ENCODE results near the gene THSD4.

The THSD4 gene

DNA sequence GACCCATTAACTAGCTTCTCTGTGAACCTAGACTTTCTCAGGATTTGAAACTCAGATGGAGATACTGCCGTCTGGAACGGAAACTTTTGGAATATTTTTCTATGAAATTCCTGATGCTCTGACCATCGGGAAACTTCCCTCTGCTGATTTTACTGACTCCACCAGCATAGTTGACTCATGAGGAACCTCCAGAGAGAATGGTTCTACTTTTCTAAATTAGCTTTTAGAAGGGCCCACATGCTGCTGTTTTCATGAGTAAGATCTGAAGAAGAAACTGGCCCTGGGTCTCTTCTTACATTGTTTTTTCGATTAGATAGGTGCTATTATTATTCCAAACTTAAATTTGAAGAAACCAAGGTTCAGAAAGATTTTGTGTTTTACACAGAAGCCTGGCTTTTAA, 368.8 kb downstream of the THSD4 start:
- no peak for DNase-seq (ENCODE audit: low read depth in 4 of 4, low spot score in 1 of 4)

DNA sequence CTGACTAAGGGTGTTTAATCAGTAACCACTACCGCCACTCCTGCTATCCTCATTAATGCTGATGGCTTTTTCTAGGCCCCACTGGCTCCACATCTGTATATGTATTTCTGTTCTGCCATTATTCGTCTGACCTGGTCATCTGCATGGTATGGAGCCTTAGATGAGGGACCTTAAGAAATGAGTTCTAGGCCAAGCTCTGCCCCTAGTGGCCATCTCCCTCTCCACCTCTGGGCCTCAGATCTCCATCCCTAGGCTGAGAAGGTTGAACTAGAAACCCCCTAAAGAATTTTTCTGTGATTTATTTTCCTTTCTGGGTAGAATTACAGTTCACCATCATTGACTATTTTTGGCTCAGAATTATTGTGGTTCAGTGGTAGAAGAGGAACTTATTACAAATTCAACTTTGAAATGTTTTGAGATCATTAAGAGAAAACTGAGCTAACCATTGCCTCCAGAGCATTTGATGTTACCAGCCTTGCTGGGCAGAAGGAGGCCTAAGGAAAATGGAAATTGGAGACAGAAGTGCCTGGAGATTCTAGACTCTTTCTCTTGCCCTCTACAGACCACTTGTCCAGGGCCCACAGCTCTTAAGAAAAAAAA, 369.9 kb downstream of the THSD4 start:
- no peak for DNase-seq (ENCODE audit: low read depth in 4 of 4, low spot score in 1 of 4)

DNA sequence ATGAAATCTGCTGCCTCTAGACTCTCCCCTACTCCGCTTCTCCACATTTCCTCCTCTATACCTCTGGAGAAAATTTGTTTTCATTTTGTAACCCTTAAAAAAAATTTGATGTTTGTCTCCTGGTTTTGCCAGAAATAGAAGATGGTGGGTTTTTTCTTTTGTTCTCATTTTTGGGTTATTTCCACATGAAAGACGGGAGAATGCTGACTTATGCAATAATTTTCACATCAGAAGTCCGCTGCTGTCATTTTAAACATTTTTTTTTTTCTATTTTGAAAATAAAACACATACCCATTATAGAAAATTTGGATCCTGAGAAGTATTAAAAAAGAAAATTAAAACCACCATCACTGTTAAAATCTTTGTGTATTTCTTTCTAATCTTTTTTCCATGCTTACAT, 374.3 kb downstream of the THSD4 start:
- DNase-seq (ENCODE audit: low read depth in 4 of 4, low spot score in 1 of 4) = no peak

DNA sequence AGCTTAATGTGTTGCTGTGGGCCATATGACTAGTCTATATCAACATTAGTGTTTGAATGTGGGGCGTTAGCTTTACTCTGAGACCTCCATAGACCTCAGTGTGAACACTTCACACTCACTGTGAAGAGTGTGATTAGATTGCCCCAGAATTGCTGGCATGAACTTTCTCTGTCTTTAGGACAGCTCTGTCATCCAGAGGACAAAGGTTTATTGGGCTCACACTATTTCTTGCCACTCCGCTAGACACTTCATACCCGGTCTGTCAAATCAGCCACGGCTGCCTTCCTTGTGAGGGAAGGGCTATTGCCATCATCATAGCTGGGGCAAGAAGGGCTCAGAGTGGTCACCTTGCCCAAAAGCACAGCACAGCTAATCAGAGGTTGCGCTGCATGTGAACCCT, 378.3 kb downstream of the THSD4 start:
- DNase-seq (ENCODE audit: low read depth in 4 of 4, low spot score in 1 of 4) = no peak

DNA sequence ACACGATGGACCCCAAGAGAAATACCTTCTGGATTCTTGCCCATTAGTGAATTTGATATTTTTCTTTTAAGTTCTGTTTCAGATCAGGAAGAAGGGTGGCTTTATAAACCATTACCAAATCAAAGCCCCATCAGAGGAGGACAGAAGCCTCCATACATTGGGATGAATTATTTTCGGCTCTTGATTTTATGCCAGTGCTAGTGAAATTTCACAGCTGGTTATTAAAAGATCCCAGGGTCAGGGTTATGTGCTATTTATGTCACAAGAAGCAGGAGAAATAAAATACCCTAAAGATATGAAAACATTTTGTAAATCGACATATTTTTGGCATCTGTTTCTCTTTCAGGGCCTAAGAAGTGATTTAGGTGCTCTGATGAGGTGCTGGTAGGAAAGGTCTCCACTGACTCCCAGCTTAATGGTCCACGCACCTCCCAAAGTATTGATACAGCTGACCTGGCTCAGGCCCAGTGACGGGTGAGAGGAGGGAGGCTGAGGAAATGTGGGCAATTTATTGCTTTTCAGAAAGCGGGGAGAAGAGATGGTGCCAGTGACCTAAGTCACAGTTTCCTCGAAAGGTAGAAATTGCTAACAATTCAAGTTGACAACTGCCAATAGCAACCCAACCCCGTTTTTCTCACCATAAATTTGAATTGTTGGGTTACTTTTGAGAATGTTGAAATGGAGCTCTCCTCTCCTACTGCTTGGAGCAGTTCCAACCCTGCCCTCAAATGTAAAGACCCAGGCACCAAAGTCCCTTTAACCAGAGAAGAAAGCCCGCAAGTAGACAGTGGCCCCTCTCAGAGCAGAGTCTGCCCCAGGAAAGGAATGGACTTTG, 379.5 kb downstream of the THSD4 start:
- DNase-seq (ENCODE audit: low read depth in 4 of 4, low spot score in 1 of 4) = no peak

DNA sequence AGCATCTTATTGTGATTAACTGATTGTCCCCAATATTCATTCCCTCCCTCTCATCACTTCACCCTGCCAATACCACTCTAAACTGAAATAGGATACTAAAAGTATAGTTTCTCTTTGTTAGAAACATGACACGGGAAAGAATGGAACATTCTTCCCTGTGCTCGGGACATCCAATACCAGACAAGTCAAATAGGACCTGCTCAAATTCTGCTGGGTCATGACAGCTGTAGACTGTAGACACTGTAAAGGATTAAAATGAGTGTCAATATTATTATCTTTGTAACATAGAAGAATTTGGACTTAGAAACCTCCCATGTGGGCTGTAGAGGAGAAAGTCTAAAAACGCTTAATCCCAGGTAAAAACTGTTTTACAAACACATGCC, 380.1 kb downstream of the THSD4 start:
- DNase-seq (ENCODE audit: low read depth in 4 of 4, low spot score in 1 of 4) = no peak

DNA sequence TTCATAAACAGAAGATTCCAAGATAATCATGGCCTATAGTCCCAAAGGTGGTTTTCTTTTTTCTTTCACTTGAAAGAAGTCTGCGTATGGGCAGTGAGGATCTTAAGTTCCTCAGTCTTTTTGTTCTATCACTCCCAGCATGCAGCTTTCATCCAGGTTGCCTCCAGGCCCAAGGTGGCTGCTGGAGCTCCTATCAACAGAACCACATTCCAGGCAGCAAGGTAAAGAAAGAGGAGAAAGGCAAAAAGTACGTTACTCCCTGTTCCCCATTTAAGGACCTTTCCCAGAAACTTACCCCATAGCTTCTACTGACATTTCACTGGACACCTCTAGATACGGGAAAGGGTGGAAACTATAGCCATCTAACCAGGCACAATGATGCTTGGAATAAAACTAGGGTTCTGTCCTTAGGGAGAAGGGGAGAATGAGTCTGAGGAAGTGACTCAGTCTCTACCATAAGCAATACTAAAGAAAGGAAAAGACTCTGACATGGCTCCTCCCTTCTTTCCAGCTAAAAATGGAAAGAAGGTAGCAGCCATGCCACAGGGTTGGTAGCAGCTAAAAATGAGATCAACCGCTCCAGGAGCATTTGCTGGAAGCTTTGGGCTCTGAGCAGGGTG, 381.2 kb downstream of the THSD4 start:
- no peak for DNase-seq (ENCODE audit: low read depth in 4 of 4, low spot score in 1 of 4)

DNA sequence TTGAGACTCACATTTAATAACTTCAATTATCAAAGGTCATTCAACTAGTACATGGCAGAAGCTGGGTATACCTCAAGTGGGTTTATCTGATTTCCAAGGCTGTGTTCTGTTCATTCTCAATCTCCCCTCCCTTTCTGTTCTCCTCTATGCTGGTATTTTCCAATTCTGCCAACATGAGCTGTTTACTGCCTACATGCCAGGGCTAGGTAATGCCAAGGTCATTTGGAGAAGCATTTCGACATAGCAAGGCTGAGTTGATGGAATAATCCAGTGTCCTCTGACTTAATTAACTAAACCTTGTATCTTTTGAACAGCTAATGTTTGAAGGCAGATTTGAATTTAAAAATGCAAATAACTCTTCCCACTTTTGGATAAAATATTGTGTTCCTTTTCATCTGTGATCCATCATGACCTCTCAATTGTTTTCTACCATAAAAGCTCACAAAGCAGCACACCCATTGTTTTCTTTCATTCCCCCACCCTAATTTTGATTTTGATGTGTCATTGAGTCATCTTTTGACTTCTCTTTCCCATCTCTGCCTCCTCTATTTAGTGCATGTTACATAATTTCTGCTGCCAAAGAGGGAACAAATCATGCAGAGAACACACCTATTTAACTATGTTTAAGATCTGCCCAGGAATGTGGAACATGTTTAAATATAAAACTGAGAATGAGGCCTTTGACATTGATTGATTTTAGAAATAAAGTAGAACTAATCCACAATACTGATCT, 386.2 kb downstream of the THSD4 start:
- DNase-seq (ENCODE audit: low read depth in 4 of 4, low spot score in 1 of 4) = no peak

DNA sequence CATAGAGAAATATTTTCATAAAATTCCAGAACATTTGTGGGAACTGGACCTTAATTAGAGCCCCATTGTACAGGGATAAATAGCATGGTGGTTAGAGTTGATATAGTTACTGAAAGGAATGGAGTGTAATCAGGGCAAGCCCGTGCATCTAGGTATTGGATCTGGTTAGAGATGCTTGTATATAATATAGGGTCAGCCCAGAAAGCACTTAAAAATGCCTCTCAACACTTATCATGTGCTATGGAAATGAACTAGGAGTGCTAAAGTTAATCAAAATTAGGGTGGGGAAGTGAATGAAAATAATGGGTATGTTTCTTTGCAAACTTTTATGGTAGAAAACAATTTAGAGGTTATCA, 386.8 kb downstream of the THSD4 start:
- DNase-seq (ENCODE audit: low read depth in 4 of 4, low spot score in 1 of 4) = no peak

DNA sequence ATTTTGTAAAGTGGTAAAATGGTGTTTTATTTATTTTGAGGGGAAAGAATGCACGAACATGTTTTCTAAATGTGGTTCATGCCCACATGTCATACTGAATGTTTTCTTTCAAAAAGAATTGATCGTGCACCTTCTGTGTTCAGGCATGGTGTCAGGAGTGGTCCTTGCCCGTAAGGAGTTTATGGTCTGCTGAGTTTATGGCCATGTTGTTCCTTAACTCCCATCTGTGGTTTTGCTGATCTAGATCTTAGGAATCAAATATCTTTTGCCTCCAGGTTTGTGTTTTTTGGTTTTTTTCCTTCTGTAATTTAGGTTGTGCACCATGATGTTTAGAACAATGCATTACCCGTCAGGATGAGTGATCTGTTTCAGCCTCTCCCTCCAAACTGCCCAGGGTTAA, 390.7 kb downstream of the THSD4 start:
- DNase-seq (ENCODE audit: low read depth in 4 of 4, low spot score in 1 of 4) = no peak

DNA sequence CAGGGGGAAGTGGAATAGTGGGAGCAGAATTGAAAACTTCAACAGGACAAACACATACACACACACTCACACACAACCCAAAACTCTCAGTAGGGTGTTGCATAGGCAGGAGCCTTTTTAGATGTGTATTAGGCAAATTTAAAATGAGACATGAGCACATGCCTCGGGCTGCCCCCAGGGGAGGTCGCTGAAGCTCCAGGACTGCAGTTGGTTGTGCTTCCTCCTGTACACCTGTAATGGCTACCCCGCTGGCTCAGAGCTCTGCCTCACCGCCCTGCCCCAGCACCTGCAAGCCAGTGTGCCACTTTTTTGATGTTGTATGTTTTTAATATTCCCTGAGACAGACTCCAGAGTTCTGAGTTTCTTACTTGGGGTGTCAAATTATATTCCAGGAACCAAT, 391.7 kb downstream of the THSD4 start:
- no peak for DNase-seq (ENCODE audit: low read depth in 4 of 4, low spot score in 1 of 4)

DNA sequence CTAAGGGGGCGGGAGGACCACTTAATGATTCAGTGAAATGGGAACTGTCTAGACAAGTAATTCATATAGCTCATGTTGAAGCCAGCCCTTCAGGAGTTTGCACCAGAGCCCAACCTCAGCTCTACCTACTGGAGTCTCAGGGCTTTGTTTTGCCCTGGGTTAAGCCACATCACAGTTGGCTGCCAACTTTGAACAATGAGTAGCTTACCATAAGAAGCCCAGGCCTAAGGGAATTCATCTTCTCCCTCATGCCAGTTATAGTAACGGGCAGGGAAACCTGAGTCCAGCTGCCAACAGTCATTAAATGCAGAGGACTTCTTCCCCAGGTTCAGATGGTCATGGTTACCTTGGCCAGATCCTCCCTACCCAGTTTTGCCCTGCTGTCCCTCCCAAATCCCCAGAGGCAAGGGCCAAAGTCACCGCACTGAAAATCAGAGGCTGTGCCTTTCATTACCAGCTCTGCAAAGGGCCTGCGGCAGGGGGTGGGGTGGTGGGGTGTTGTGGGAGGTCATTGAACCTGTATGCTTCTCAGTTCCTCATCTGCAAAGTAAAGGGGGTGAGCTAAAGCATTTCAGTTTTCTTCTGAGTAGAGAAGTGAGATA, 392.9 kb downstream of the THSD4 start:
- DNase-seq (ENCODE audit: low read depth in 4 of 4, low spot score in 1 of 4) = no peak

DNA sequence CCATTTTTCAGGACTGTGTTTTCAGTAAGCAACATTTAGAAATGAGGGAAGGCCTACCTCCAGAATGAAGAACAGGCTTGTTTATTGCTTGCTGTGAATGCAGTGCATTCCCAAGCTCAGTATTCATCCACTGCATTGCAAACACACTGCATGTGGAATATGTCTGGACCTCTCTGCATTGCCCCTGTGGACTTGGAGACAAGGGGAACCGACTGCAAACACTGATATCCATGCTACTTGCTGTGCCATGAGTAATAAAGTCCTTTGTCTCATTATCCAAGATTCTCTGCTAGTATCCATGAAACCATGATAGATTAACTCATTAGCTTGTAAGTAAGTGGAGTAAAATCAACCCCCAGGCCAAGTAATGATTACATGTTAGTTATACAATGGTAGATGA, 393.9 kb downstream of the THSD4 start:
- DNase-seq (ENCODE audit: low read depth in 4 of 4, low spot score in 1 of 4) = no peak

DNA sequence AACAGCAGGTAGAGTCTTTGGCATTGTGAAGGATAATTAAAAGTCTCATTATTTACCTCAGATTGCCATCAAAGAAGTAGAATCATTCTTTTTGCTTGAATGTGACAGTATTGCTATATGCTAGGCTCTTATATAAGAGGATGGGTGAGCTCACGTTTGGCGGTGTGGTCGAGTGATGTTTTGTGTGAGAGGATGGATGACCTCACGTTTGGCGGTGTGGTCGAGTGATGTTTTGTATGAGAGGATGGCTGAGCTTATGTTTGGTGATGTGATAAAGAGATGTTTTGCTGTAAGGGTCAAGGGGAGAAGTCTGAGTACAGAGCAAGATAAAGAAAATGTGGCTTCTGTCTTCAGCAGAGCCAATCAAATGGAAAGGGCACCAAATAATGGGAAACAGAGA, 395.5 kb downstream of the THSD4 start:
- DNase-seq (ENCODE audit: low read depth in 4 of 4, low spot score in 1 of 4) = no peak

DNA sequence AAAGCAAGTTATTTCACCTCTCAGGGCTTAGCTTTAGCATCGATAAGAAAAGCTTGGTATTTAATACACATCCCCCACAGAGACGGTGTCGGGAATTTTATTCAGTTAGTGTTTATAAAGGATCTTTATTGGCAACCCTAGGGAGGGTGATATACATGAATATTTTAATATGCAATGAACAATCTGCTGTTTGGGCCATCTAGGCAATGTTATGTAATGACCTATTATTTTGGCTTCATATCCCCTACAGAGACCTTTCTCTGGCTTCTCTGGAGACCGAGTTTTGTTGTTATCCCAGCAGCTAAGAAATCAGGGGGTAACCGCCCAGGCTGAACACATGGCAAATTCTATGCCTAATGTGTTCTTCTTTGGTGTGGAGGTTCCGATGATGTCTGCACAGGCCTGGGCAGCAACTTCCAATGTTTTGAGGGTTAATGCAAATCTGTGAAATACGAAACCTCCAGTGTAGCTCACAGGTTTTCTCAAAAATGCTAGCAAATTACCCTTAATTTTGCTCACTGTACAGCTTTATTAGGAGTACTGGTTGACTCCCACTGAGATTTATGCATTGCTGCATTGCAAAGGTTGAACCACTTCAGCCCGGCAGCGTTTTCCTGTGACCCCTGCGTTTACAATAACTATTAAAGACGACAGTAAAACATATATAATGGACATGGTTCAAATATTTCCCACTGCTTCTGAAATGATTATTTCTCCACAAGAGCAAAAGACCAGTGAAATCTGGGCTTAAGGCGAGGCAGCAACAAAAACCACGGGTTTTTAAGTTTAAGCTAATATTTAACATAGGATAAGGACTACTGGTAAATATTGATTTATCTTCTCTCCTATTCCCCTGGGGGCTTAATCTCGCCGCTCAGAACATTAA, 396.8 kb downstream of the THSD4 start:
- DNase-seq (ENCODE audit: low read depth in 4 of 4, low spot score in 1 of 4) = no peak

DNA sequence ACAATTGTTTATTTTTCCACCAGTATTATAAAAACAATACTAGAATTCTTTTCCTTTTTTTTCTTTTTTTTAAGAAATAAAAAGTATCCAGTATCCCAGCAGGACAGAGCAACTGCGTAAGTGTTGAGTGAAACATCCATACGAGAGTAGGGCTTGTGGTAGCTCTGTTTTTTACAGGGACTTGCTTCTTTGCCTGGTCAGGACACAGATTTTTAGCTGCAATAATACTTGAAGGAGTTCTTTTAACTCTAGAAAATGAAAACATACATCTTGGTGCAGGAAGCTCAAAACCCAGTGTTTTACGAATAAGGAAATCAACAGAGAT, 397.4 kb downstream of the THSD4 start:
- no peak for DNase-seq (ENCODE audit: low read depth in 4 of 4, low spot score in 1 of 4)

DNA sequence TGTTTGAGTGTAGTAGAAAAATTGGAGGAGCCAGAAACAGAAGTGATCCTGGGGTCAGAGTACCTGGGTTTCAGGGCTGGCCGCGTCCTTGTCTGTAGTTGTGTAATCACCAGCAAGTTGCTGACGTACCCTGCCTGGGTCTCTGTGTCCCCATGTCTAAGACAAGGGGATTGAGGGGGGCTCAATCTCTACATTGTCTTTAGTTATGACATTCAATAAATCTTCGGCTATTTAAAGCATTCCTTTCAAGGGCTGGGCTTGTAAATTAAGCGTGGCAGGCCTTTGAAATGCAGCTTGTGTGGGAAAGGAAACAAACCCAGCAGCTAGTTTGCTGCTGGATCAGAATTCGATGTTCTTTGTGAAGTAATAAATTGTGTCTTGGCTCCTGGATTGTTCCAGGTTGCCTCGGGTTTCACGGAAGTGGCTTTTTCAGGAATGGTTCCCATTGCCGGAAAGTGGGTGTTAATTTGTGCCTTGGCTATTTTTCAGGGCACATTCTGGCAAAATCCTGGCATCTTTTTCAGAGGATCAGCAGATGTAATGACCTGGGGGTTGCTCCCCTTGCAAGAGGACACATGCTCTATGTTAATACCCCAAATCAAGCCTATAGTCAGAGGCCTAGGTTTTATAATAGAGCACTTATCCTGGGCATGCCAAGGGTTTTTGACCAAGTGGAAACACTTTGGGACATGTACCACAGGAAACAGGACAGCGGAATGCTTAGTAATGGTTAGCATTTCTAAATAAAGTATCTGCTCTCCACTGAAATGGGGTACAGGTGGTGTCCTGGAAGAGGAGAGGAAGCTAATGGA, 400.3 kb downstream of the THSD4 start:
- no peak for DNase-seq (ENCODE audit: low read depth in 4 of 4, low spot score in 1 of 4)

DNA sequence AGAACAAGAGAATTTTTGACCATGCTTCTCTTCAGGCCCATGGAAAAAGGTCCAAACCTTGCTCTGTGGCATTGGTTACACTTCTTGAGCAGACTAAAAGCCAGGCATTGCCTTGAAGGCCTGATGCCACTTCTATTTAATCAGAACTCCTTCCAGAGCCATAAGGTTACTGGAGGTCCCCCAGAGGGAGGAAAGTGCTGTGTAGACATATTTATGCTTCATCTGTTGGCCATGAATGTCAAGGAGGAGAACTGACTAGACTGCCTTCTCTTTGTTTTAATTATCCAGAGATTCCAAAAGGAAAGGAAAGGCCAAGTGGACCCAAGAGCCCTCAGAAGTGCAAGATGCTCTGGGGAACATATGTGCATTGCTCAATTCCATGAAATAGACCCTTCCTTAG, 402.5 kb downstream of the THSD4 start:
- DNase-seq (ENCODE audit: low read depth in 4 of 4, low spot score in 1 of 4) = no peak

DNA sequence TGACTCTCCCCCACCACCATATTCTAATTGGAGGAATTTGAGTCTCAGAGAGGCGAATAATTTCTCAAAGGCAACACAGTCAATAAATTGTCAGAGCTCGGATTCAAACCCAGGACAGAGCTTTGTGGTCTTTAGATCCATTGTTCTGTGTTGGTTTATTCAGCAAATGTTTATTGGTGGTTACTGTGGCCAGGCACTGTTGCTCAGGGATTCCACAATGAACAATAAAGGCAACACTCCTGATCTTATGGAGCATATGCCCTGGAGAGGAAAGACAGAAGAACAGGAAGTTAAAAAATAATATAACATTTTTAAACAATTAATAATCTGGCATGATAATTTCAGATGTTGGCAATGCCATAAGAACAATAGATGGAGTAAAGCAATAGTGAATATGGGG, 403.4 kb downstream of the THSD4 start:
- no peak for DNase-seq (ENCODE audit: low read depth in 4 of 4, low spot score in 1 of 4)
